ENCODE measurements around the gene KLF4. TPM values are rescaled to one million over a fixed set of nuclear protein-coding genes. Genes with fewer than 3 reads are reported as not detected.
"Not testable (repeated sequence)": the region's sequence is repeated elsewhere in the genome, so short reads cannot be mapped to it uniquely, and the experiment has no call there.

The KLF4 gene
- total and polyA plus RNA-seq, 8 donors = 12.3 to 89.6 (median 53.3) TPM

- no peak for TF ChIP-seq CTCF (IDR thresholded peaks at IDR 0.05)
- intact Hi-C loops (cut with DNase I) = no loop called here
- Histone ChIP-seq H3K9me3 (no peaks in the 10 kb centered on the region), H3K27me3 (no peaks in the 10 kb centered on the region), H3K27ac (peak overlapping the region; percentile 19 to 60), H3K4me3 (no peak overlapping the region), H3K4me1 (peaks cover 3 to 18% of the 10 kb centered on the region in 2 donors), H3K36me3 (no peaks in the 10 kb centered on the region)
- DNase-seq (peak in 1 of 4 donors; percentile 46), ATAC-seq (peak; percentile 96)
Observed at GRCh38 chr9:107504585-107505455, 15.3 kb upstream of the KLF4 start.

- TF ChIP-seq CTCF (IDR thresholded peaks at IDR 0.05) = no peak
- no peaks in the 10 kb centered on the region for H3K36me3 ChIP-seq
- ATAC-seq = no peak
- intact Hi-C loops (cut with DNase I) = no loop called here
- H3K27ac ChIP-seq = no peak overlapping the region
- H3K4me1 ChIP-seq = peaks cover 3 to 18% of the 10 kb centered on the region in 2 donors
- DNase-seq = no peak
- H3K9me3 ChIP-seq = no peaks in the 10 kb centered on the region
- no peaks in the 10 kb centered on the region for H3K27me3 ChIP-seq
- no peak overlapping the region for H3K4me3 ChIP-seq
Observed at GRCh38 chr9:107502464-107502863, 12.9 kb upstream of the KLF4 start.

GRCh38 chr9:107500421-107501200 lies 11.0 kb upstream of the KLF4 start:
- H3K4me3 ChIP-seq; H3K36me3 ChIP-seq; H3K9me3 ChIP-seq; intact Hi-C loops (cut with DNase I); H3K27ac ChIP-seq; H3K27me3 ChIP-seq; DNase-seq; ATAC-seq: not testable (repeated sequence)
- H3K4me1 ChIP-seq = peaks cover 3 to 25% of the 10 kb centered on the region in 2 donors

GRCh38 chr9:107496976-107497375 lies 7.4 kb upstream of the KLF4 start:
- intact Hi-C loops (cut with DNase I) = no loop called here
- H3K4me1 ChIP-seq = peaks cover 0 to 7% of the 10 kb centered on the region in 2 donors
- no peaks in the 10 kb centered on the region for H3K9me3 ChIP-seq
- ATAC-seq = no peak
- H3K27me3 ChIP-seq = peaks cover 0 to 9% of the 10 kb centered on the region in 2 donors
- no peak for TF ChIP-seq CTCF (IDR thresholded peaks at IDR 0.05)
- no peak overlapping the region for H3K4me3 ChIP-seq
- no peaks in the 10 kb centered on the region for H3K36me3 ChIP-seq
- no peak overlapping the region for H3K27ac ChIP-seq
- no peak for DNase-seq

GRCh38 chr9:107492381-107492970 lies 2.9 kb upstream of the KLF4 start:
- Histone ChIP-seq H3K27me3 (peaks cover 0 to 53% of the 10 kb centered on the region in 2 donors), H3K4me3 (no peak overlapping the region), H3K27ac (no peak overlapping the region), H3K36me3 (no peaks in the 10 kb centered on the region), H3K4me1 (peaks cover 10 to 32% of the 10 kb centered on the region in 2 donors), H3K9me3 (no peaks in the 10 kb centered on the region)
- intact Hi-C loops (cut with DNase I) = no loop called here
- no peak for TF ChIP-seq CTCF (IDR thresholded peaks at IDR 0.05)
- no peak for ATAC-seq
- peak in 1 of 4 donors; percentile 35 for DNase-seq

Data from left lung (tissue), 10 donors.